Measurements from ENCODE around the gene KLRD1.
"Not testable (repeated sequence)": the region's sequence is repeated elsewhere in the genome, so short reads cannot be mapped to it uniquely, and the experiment has no call there.

KLRD1 gene

GRCh38 chr12:10367714-10368113 is 60.0 kb downstream of the KLRD1 start:
- DNase-seq (ENCODE audit: extremely low read depth in 1 of 2, low read depth in 1 of 2) = not testable (repeated sequence)

DNA sequence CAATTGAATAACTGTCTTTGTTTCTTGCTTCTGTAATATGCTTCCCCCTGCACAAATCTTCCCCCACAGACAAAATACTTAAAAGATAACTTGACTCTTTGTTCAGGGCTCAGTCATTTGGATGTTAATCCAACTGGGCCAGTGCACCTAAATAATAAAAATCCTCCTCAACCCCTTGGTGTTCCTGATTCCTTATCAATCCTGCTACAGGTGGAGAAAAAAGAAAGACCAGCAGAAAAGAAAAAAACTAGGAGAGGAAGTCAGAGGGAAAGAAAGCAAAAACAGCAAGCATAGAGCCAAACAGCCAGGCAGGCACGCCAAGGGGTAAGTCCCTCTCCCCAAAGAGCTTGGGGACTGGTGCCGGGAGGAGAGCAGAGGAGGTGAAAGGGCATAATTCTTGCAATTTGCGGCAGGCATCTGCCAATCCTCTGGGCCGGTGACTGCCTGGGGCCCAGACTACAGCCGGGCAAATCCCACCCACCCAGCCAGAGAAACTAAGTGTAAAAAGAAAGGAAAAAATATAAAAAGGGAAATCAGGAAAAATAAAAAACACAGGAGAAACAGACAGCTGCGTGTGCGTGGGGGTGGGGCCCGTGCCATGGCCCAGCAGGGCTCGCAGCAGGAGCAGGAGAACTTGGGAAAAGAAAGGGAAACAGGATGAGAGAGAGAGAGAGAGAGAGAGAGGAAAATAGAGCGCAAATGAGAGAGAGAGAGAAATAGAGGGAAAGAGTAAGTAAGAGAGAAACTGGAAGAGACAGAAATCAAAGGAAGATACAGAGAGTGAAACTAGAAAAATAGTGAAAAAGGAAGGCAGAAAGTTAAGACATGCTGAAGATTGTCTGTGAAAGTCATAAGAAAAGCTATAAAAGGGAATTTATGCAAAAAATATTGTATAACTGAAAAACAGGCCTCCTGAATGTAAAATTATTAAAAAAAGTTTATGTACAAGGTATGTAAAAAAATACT is 60.8 kb downstream of the KLRD1 start:
- no peak for DNase-seq (ENCODE audit: extremely low read depth in 1 of 2, low read depth in 1 of 2)

- no peak for DNase-seq (ENCODE audit: extremely low read depth in 1 of 2, low read depth in 1 of 2)
These were observed 62.1 kb downstream of the KLRD1 start for GRCh38 chr12:10369557-10370415.

DNA sequence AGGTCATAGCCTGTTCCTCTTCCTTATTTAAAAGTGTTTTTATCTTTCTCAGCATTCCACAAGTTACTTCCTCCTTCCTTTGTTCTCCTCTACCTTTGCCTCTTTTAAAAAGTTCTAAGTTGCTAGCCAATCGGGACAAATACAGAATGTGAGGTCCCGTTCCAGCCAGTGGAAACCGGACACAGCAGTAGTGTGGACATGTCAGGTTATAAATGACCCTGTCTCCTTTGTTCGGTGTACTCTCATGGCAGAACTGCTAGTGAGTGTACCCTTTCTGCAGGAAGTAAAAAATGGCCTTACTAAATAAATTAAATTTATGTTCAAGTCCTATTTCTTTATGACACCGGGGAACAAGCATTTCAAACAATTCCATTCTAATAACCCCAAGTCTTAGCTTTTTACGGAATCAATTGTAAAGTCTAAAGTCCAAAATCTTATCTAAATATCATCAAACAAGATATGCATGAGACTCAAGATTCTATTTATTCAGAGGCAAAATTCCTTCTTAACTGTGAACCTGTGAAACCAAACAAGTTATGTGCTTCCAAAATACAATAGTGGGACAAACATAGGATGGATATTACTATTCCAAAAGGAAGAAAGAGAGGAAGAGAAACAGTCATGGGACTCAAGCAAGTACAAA is 64.3 kb downstream of the KLRD1 start:
- not testable (repeated sequence) for DNase-seq (ENCODE audit: extremely low read depth in 1 of 2, low read depth in 1 of 2)

GRCh38 chr12:10372559-10372958 is 64.9 kb downstream of the KLRD1 start:
- DNase-seq (ENCODE audit: extremely low read depth in 1 of 2, low read depth in 1 of 2) = no peak

GRCh38 chr12:10374624-10375018 is 67.0 kb downstream of the KLRD1 start:
- no peak for DNase-seq (ENCODE audit: extremely low read depth in 1 of 2, low read depth in 1 of 2)

DNA sequence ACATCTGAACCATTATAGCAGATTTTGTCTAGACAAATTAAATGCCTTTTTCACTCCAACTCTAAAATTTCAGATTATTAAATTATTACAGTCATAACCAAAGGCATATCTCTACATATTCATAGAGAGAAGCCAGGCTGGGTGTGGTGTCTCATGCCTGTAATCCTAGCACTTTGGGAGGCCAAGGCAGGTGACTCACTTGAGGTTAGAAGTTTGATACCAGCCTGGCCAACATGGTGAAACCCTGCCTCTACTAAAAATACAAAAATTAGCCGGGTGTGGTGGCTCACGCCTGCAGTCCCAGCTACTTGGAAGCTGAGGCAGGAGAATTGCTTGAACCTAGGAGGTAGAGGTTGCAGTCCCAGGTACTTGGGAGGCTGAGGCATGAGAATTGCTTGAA is 71.1 kb downstream of the KLRD1 start:
- DNase-seq (ENCODE audit: extremely low read depth in 1 of 2, low read depth in 1 of 2) = not testable (repeated sequence)

Data from activated CD8-positive, alpha-beta memory T cell treated with anti-CD3 and anti-CD28 coated beads for 1 hour (primary cell).